ENCODE results near the gene CLTCL1.

DNA sequence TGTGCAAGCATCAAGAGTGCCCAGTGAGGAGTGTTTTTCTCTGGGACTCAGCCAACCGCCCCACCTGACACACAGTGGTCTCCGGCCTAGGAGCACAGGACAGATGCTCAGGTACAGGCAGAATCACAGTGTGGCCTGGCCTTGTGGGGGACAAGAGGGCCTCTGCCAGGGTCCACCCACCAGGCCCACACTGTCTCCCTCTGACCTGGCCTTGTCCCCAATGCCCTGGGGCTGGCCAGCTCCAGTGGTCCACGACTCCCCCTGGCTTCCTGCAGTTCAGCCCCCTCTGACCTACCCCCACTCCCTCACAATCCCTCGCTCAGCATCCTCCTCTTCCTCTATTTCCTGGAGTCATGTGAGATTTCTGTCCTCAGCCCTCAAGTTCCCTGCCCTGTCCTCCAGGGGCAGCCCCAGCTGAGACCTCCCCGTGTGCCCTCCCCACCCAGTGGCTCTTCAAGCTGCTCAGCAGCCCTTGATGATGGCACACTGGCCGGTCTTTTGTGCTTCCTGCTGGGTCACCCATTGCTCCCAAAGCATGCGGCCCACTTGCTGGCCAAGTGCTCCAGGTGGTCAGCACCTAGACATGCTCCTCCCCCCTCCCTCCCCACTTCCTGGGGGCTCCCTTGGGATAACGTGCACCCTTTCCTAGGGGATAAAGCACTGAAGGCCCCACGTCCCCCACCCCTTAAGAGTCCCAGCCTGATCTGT is 158.7 kb downstream of the CLTCL1 start:
- TF ChIP-seq, protein P1, sequence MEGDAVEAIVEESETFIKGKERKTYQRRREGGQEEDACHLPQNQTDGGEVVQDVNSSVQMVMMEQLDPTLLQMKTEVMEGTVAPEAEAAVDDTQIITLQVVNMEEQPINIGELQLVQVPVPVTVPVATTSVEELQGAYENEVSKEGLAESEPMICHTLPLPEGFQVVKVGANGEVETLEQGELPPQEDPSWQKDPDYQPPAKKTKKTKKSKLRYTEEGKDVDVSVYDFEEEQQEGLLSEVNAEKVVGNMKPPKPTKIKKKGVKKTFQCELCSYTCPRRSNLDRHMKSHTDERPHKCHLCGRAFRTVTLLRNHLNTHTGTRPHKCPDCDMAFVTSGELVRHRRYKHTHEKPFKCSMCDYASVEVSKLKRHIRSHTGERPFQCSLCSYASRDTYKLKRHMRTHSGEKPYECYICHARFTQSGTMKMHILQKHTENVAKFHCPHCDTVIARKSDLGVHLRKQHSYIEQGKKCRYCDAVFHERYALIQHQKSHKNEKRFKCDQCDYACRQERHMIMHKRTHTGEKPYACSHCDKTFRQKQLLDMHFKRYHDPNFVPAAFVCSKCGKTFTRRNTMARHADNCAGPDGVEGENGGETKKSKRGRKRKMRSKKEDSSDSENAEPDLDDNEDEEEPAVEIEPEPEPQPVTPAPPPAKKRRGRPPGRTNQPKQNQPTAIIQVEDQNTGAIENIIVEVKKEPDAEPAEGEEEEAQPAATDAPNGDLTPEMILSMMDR (optimal IDR thresholded peaks at IDR 0.05 in 1 of 3, IDR thresholded peaks at IDR 0.05 in 1 of 3, conservative IDR thresholded peaks at IDR 0.05 in 1 of 3; ENCODE audit: extremely low read depth in 1 of 3, insufficient read depth in 2 of 3, low read length in 3 of 3): no peak
- TF ChIP-seq EZH2 (IDR thresholded peaks at IDR 0.05; ENCODE audit: low read length): no peak
